HepG2 (cell line): Measurements from ENCODE around the gene ZBP1. TPM values are rescaled to one million over a fixed set of nuclear protein-coding genes. Genes with fewer than 3 reads are reported as not detected.

Experiments
- IRX3 ChIP-seq: sonication (generic); formaldehyde crosslinking; IDR thresholded peaks from 2 replicates; pipeline ENCODE4 v1.8.1; 2023; ENCODE audit warnings: mild to moderate bottlenecking, low read depth, missing genetic modification reagents, borderline replicate concordance
- ISL2 ChIP-seq: sonication (generic); formaldehyde crosslinking; IDR thresholded peaks from 2 replicates; pipeline ENCODE4 v1.5.0; 2020; ENCODE audit warnings: missing genetic modification reagents
- MBD4 ChIP-seq: IDR thresholded peaks from 2 replicates; pipeline ENCODE4 v1.6.1; 2012; ENCODE audit warnings: low read length, inconsistent platforms, borderline replicate concordance
- MEIS1 ChIP-seq: sonication (generic); formaldehyde crosslinking; IDR thresholded peaks from 2 replicates; pipeline ENCODE4 v1.9.0; 2021; ENCODE audit warnings: mild to moderate bottlenecking, missing genetic modification reagents, moderate library complexity, borderline replicate concordance
- NAIF1 ChIP-seq: sonication (generic); formaldehyde crosslinking; IDR thresholded peaks from 2 replicates; pipeline ENCODE4 v1.5.0; 2020; ENCODE audit warnings: mild to moderate bottlenecking, missing genetic modification reagents, borderline replicate concordance
- NFE2 ChIP-seq: sonication (generic); formaldehyde crosslinking; IDR thresholded peaks from 2 replicates; pipeline ENCODE4 v1.4.0; 2020; ENCODE audit warnings: missing genetic modification reagents
- NFE2L1 ChIP-seq: sonication (generic); formaldehyde crosslinking; IDR thresholded peaks from 2 replicates; pipeline ENCODE4 v1.4.0; 2020; ENCODE audit warnings: missing genetic modification reagents, mild to moderate bottlenecking, borderline replicate concordance
- POLR2A ChIP-seq, 2 experiments: IDR thresholded peaks; 2 replicates each; pipeline ENCODE4 v1.6.1; 2011; ENCODE audit warnings: low read depth in 2 of 2, low read length in 2 of 2, mild to moderate bottlenecking in 1 of 2, moderate library complexity in 1 of 2; ENCODE audit not compliant: insufficient read depth in 1 of 2
- SIN3A ChIP-seq: IDR thresholded peaks from 2 replicates; pipeline ENCODE4 v1.6.1; 2011; ENCODE audit warnings: low read depth, mild to moderate bottlenecking, control low read depth, low read length, borderline replicate concordance
- ZBTB8A ChIP-seq: sonication (generic); formaldehyde crosslinking; IDR thresholded peaks from 2 replicates; pipeline ENCODE4 v1.4.0; 2020; ENCODE audit warnings: mild to moderate bottlenecking, low read depth, missing genetic modification reagents, borderline replicate concordance
- ZNF124 ChIP-seq: sonication (generic); formaldehyde crosslinking; IDR thresholded peaks from 2 replicates; pipeline ENCODE4 v1.4.0; 2020; ENCODE audit warnings: missing genetic modification reagents
- ZNF33A ChIP-seq: sonication (generic); formaldehyde crosslinking; IDR thresholded peaks from 2 replicates; pipeline ENCODE4 v1.5.1; 2020; ENCODE audit warnings: missing genetic modification reagents, mild to moderate bottlenecking, moderate library complexity, borderline replicate concordance
- ZNF34 ChIP-seq: sonication (generic); formaldehyde crosslinking; IDR thresholded peaks from 2 replicates; pipeline ENCODE4 v1.4.0; 2020; ENCODE audit warnings: mild to moderate bottlenecking, missing genetic modification reagents, borderline replicate concordance
- ZNF572 ChIP-seq: sonication (generic); formaldehyde crosslinking; IDR thresholded peaks from 2 replicates; pipeline ENCODE4 v1.5.1; 2020; ENCODE audit warnings: mild to moderate bottlenecking, missing genetic modification reagents
- polyA plus RNA-seq, 8 experiments: library from polyadenylated mRNA; depleted of rRNA in 3 of 8; stranded (reverse) in 7 of 8; unstranded in 1 of 8; fragments of >200 nt; fragmentation: Illumina TruSeq in 4 of 8; extraction: Trizol in 4 of 8; gene quantifications; 2 replicates each; pipeline versions ENCODE4 v1.2.1 to v1.2.3, GENCODE V29; 2011 to 2016; ENCODE audit warnings: low read depth in 4 of 8, missing spikeins in 1 of 8, mixed read lengths in 1 of 8; ENCODE audit not compliant: insufficient read depth in 1 of 8
- total RNA-seq, 5 experiments: library from RNA; depleted of rRNA; stranded (reverse); fragments of >200 nt; fragmentation: Illumina TruSeq; extraction: Trizol; gene quantifications; 2 replicates each; pipeline ENCODE4 v1.2.3, GENCODE V29; 2016; ENCODE audit warnings: low read depth in 1 of 5
- TF ChIP-seq, protein P1 (sequence below): IDR thresholded peaks from 2 replicates; pipeline ENCODE4 v1.6.1; 2016; ENCODE audit warnings: low read depth, control low read depth
- TF ChIP-seq, protein P2 (sequence below): sonication (generic); formaldehyde crosslinking; IDR thresholded peaks from 2 replicates; pipeline ENCODE4 v1.5.0; 2020; ENCODE audit warnings: missing genetic modification reagents
- TF ChIP-seq, protein P3 (sequence below): sonication (generic); formaldehyde crosslinking; IDR thresholded peaks from 2 replicates; pipeline ENCODE4 v1.8.1; 2023; ENCODE audit warnings: missing genetic modification reagents, mild to moderate bottlenecking, borderline replicate concordance
- TF ChIP-seq, protein P4 (sequence below): sonication (generic); formaldehyde crosslinking; IDR thresholded peaks from 2 replicates; pipeline ENCODE4 v1.5.1; 2020; ENCODE audit warnings: missing genetic modification reagents, mild to moderate bottlenecking, borderline replicate concordance
- TF ChIP-seq, protein P5 (sequence below): sonication (generic); formaldehyde crosslinking; IDR thresholded peaks from 2 replicates; pipeline ENCODE4 v1.5.1; 2020; ENCODE audit warnings: mild to moderate bottlenecking, missing genetic modification reagents, moderate library complexity

ZBP1 gene
- total and polyA plus RNA-seq, 2 of the 13 experiments (the other 11 are each of a cell fraction or from before 2014, with no cell fraction given): not detected

DNA sequence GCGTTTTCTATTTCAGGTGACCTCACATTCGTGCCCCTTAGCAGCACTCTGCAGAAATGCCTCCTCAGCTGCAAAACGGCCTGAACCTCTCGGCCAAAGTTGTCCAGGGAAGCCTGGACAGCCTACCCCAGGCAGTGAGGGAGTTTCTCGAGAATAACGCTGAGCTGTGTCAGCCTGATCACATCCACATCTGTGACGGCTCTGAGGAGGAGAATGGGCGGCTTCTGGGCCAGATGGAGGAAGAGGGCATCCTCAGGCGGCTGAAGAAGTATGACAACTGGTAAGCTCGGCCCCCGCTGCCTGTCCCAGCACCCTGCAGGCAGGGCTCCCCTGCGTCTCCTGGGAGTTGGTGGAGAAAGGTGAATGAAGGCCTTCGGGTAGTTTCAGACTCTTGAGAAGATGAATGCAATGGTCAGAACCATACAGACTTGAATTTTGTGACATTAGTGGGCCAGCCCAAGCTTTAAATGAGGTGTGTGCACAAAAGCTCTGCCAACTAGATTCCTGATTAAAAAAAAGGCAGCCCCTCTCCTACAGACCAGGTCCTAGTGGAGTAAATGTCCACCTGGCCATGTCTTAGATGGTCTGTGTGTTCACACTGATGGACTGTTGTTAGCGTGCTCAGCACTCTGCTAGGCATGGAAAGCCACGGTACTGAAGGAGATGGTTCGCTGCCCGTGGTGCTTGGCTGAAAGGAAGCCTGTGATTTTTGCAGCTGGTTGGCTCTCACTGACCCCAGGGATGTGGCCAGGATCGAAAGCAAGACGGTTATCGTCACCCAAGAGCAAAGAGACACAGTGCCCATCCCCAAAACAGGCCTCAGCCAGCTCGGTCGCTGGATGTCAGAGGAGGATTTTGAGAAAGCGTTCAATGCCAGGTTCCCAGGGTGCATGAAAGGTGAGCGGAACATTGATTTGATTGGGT lies 58.6 kb downstream of the ZBP1 start (continued):
- TF ChIP-seq, protein P1, sequence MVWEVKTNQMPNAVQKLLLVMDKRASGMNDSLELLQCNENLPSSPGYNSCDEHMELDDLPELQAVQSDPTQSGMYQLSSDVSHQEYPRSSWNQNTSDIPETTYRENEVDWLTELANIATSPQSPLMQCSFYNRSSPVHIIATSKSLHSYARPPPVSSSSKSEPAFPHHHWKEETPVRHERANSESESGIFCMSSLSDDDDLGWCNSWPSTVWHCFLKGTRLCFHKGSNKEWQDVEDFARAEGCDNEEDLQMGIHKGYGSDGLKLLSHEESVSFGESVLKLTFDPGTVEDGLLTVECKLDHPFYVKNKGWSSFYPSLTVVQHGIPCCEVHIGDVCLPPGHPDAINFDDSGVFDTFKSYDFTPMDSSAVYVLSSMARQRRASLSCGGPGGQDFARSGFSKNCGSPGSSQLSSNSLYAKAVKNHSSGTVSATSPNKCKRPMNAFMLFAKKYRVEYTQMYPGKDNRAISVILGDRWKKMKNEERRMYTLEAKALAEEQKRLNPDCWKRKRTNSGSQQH (CRISPR knock-in tag): no peak; the same call in 1 of the 2 replicates
- TF ChIP-seq ZNF33A (CRISPR knock-in tag) (peak; percentile 77; the same call in 1 of the 2 replicates), NAIF1 (CRISPR knock-in tag) (no peak), ZNF124 (CRISPR knock-in tag) (no peak), ZNF572 (CRISPR knock-in tag) (no peak), NFE2L1 (CRISPR knock-in tag) (no peak), MEIS1 (CRISPR knock-in tag) (no peak), NFE2 (no peak), ZBTB8A (no peak), MBD4 (no peak; the same call in 1 of the 2 replicates), ISL2 (CRISPR knock-in tag) (no peak), IRX3 (CRISPR knock-in tag) (peak; percentile 24; the same call in 1 of the 2 replicates), SIN3A (0 out of 2 replicates have a peak, but pooled peaks have one; percentile 21), POLR2A (IDR thresholded peaks at IDR 0.05; ENCODE audit: insufficient read depth in 1 of 2, low read depth in 2 of 2, low read length in 2 of 2) (peak in 1 of 2 experiments; percentile 60; a peak in 2 of 4 replicates), ZNF34 (CRISPR knock-in tag) (no peak)
- TF ChIP-seq, protein P2, sequence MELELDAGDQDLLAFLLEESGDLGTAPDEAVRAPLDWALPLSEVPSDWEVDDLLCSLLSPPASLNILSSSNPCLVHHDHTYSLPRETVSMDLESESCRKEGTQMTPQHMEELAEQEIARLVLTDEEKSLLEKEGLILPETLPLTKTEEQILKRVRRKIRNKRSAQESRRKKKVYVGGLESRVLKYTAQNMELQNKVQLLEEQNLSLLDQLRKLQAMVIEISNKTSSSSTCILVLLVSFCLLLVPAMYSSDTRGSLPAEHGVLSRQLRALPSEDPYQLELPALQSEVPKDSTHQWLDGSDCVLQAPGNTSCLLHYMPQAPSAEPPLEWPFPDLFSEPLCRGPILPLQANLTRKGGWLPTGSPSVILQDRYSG (CRISPR knock-in tag): no peak
- TF ChIP-seq, protein P3, sequence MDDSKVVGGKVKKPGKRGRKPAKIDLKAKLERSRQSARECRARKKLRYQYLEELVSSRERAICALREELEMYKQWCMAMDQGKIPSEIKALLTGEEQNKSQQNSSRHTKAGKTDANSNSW (CRISPR knock-in tag): 0 out of 2 replicates have a peak, but pooled peaks have one; percentile 6
- TF ChIP-seq, protein P4, sequence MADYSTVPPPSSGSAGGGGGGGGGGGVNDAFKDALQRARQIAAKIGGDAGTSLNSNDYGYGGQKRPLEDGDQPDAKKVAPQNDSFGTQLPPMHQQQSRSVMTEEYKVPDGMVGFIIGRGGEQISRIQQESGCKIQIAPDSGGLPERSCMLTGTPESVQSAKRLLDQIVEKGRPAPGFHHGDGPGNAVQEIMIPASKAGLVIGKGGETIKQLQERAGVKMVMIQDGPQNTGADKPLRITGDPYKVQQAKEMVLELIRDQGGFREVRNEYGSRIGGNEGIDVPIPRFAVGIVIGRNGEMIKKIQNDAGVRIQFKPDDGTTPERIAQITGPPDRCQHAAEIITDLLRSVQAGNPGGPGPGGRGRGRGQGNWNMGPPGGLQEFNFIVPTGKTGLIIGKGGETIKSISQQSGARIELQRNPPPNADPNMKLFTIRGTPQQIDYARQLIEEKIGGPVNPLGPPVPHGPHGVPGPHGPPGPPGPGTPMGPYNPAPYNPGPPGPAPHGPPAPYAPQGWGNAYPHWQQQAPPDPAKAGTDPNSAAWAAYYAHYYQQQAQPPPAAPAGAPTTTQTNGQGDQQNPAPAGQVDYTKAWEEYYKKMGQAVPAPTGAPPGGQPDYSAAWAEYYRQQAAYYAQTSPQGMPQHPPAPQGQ (CRISPR knock-in tag): 0 out of 2 replicates have a peak, but pooled peaks have one; percentile 37
- TF ChIP-seq, protein P5, sequence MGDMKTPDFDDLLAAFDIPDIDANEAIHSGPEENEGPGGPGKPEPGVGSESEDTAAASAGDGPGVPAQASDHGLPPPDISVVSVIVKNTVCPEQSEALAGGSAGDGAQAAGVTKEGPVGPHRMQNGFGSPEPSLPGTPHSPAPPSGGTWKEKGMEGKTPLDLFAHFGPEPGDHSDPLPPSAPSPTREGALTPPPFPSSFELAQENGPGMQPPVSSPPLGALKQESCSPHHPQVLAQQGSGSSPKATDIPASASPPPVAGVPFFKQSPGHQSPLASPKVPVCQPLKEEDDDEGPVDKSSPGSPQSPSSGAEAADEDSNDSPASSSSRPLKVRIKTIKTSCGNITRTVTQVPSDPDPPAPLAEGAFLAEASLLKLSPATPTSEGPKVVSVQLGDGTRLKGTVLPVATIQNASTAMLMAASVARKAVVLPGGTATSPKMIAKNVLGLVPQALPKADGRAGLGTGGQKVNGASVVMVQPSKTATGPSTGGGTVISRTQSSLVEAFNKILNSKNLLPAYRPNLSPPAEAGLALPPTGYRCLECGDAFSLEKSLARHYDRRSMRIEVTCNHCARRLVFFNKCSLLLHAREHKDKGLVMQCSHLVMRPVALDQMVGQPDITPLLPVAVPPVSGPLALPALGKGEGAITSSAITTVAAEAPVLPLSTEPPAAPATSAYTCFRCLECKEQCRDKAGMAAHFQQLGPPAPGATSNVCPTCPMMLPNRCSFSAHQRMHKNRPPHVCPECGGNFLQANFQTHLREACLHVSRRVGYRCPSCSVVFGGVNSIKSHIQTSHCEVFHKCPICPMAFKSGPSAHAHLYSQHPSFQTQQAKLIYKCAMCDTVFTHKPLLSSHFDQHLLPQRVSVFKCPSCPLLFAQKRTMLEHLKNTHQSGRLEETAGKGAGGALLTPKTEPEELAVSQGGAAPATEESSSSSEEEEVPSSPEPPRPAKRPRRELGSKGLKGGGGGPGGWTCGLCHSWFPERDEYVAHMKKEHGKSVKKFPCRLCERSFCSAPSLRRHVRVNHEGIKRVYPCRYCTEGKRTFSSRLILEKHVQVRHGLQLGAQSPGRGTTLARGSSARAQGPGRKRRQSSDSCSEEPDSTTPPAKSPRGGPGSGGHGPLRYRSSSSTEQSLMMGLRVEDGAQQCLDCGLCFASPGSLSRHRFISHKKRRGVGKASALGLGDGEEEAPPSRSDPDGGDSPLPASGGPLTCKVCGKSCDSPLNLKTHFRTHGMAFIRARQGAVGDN (CRISPR knock-in tag): peak; percentile 54
